ENCODE measurements around the gene NOTCH1. TPM values are rescaled to one million over a fixed set of nuclear protein-coding genes. Genes with fewer than 3 reads are reported as not detected.

The NOTCH1 gene
- total RNA-seq, 1 experiment from 2014 or later: 39.2 TPM

DNA sequence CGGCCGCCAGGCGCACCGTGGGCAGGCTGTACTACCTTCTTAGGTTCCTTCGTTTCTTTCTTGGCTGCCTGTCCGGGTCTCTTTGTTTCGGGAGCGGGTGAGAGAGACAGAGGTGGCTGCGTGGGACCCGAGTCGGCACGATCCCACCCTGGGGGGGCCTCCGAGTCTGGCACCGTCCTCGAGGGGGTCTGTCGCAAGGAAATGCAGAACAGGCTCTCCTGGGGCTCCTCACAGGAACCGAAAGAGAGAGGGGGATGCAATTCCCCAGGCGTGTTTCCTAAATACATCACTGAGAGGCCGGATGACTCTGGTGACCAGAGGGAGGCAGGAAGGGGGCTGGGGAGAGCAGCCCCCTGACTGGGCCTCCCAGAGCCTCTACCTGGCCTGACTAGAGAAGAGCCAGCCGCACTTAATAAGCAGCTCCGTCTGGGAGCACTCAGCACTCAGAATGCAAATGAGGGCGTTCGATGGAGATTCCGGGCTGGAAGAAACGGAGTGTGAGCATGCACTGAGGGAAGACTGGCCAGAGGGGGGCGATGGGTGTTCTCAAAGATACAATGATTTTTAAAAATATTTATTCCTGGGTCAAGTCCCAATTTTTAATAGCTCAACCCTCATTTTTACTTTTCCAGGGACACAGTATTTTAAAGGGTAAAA, 94.5 kb downstream of the NOTCH1 start:
- TF ChIP-seq EZH2 (IDR thresholded peaks at IDR 0.05; ENCODE audit: low read depth): no peak
- TF ChIP-seq, protein P1, sequence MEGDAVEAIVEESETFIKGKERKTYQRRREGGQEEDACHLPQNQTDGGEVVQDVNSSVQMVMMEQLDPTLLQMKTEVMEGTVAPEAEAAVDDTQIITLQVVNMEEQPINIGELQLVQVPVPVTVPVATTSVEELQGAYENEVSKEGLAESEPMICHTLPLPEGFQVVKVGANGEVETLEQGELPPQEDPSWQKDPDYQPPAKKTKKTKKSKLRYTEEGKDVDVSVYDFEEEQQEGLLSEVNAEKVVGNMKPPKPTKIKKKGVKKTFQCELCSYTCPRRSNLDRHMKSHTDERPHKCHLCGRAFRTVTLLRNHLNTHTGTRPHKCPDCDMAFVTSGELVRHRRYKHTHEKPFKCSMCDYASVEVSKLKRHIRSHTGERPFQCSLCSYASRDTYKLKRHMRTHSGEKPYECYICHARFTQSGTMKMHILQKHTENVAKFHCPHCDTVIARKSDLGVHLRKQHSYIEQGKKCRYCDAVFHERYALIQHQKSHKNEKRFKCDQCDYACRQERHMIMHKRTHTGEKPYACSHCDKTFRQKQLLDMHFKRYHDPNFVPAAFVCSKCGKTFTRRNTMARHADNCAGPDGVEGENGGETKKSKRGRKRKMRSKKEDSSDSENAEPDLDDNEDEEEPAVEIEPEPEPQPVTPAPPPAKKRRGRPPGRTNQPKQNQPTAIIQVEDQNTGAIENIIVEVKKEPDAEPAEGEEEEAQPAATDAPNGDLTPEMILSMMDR (conservative IDR thresholded peaks at IDR 0.05): no peak
- Histone ChIP-seq H2AFZ (no peak overlapping the region), H3K4me1 (replicated peaks; ENCODE audit: insufficient read depth) (no peaks in the 10 kb centered on the region), H3K36me3 (ENCODE audit: low read depth) (peaks cover 5% of the 10 kb centered on the region; the same call in 1 of the 2 replicates), H3K79me2 (ENCODE audit: low read depth) (no peaks in the 10 kb centered on the region), H3K4me2 (no peak overlapping the region), H3K27ac (no peak overlapping the region), H3K4me3 (no peak overlapping the region), H3K27me3 (ENCODE audit: insufficient read depth, low read depth) (no peaks in the 10 kb centered on the region), H3F3A (ENCODE audit: insufficient read depth, low read depth) (no peaks in the 10 kb centered on the region; the same call in 1 of the 2 replicates), H3K9me3 (ENCODE audit: insufficient read depth, low read depth) (no peaks in the 10 kb centered on the region), H4K20me1 (ENCODE audit: insufficient read depth) (peaks cover 13% of the 10 kb centered on the region; the same call in 1 of the 2 replicates), H3K9me2 (ENCODE audit: insufficient read depth) (no peaks in the 10 kb centered on the region)
- no TSS peak for BruUV-seq (replicated peaks)
- POLR2A ChIA-PET (ENCODE audit: unreplicated experiment): no interaction called here
- DNase-seq: no peak
- intact Hi-C loops (cut with micrococcal nuclease; ENCODE audit: unreplicated experiment): no loop called here
- CTCF ChIA-PET: interaction anchor here (0.6 kb wide), 1 partner anchor 17 kb away, joined by 6 read pairs; no protein-coding TSS in a partner anchor

DNA sequence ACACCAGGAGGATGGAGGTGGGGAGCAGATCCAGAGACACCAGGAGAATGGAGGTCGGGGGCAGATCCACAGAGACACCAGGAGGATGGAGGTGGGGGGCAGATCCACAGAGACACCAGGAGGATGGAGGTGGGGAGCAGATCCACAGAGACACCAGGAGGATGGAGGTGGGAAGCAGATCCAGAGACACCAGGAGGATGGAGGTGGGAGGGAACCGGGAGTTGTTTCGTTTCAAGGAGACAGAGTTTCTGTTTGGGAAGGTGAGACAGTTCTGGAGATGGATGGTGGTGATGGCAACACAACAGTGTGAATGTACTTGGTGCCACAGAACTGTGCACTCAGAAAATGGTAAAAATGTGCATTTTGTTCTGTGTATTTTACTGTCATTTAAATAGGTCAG, 97.2 kb downstream of the NOTCH1 start:
- Histone ChIP-seq H3K4me2 (no peak overlapping the region), H3F3A (ENCODE audit: insufficient read depth, low read depth) (no peaks in the 10 kb centered on the region; the same call in 1 of the 2 replicates), H3K9me3 (ENCODE audit: insufficient read depth, low read depth) (no peaks in the 10 kb centered on the region), H2AFZ (no peak overlapping the region), H3K27ac (no peak overlapping the region), H3K4me3 (no peak overlapping the region), H3K36me3 (ENCODE audit: low read depth) (peaks cover 5% of the 10 kb centered on the region; the same call in 1 of the 2 replicates), H3K4me1 (replicated peaks; ENCODE audit: insufficient read depth) (no peaks in the 10 kb centered on the region), H3K79me2 (ENCODE audit: low read depth) (no peaks in the 10 kb centered on the region), H3K9me2 (ENCODE audit: insufficient read depth) (no peaks in the 10 kb centered on the region), H3K27me3 (ENCODE audit: insufficient read depth, low read depth) (no peaks in the 10 kb centered on the region), H4K20me1 (ENCODE audit: insufficient read depth) (peaks cover 11% of the 10 kb centered on the region)
- intact Hi-C loops (cut with micrococcal nuclease; ENCODE audit: unreplicated experiment): no loop called here
- ChIA-PET POLR2A (ENCODE audit: unreplicated experiment) (no interaction called here), CTCF (no interaction called here)
- DNase-seq: no peak
- TF ChIP-seq, protein P1 (conservative IDR thresholded peaks at IDR 0.05): no peak
- TF ChIP-seq EZH2 (IDR thresholded peaks at IDR 0.05; ENCODE audit: low read depth): no peak
- BruUV-seq (replicated peaks): no TSS peak

DNA sequence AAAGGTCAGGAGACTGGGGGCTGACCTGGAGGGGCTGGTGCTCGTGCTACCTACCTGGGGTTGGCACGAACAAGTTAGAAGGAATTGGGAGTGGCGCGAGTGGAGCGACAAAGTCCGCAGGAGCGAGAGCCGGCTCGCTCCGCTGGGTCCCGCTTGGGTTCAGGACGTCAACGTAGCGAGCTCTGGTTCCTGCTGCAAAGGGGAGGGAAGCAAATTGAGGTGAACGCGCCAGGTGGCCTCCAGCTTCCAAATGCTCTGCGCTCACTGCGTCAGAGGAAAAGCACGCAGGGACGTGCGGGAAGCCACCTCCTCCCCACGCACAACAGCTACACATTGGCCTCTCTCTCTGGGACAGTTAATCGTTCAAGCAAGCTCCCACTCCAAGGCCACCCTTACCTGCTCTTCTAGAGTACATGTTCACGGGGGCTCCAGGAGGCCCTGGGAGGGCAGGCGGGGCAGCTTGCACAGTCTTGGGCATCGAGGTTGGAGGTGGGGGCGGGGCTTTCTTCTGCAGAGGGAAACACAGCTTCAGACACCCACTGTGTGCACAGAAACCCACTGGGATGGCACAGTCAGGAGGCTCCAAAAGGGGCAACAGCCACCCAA, 98.6 kb downstream of the NOTCH1 start:
- no peaks in the 10 kb centered on the region for H3K9me3 ChIP-seq (ENCODE audit: insufficient read depth, low read depth)
- intact Hi-C loops (cut with micrococcal nuclease; ENCODE audit: unreplicated experiment): no loop called here
- ChIA-PET POLR2A (ENCODE audit: unreplicated experiment) (no interaction called here), CTCF (no interaction called here)
- H3K4me1 ChIP-seq (replicated peaks; ENCODE audit: insufficient read depth): no peaks in the 10 kb centered on the region
- H2AFZ ChIP-seq: no peak overlapping the region
- H3K27me3 ChIP-seq (ENCODE audit: insufficient read depth, low read depth): no peaks in the 10 kb centered on the region
- H3F3A ChIP-seq (ENCODE audit: insufficient read depth, low read depth): peaks cover 7% of the 10 kb centered on the region; the same call in 1 of the 2 replicates
- H4K20me1 ChIP-seq (ENCODE audit: insufficient read depth): peaks cover 4% of the 10 kb centered on the region
- no TSS peak for BruUV-seq (replicated peaks)
- no peaks in the 10 kb centered on the region for H3K9me2 ChIP-seq (ENCODE audit: insufficient read depth)
- no peak overlapping the region for H3K4me3 ChIP-seq
- no peaks in the 10 kb centered on the region for H3K79me2 ChIP-seq (ENCODE audit: low read depth)
- peaks cover 5% of the 10 kb centered on the region; the same call in 1 of the 2 replicates for H3K36me3 ChIP-seq (ENCODE audit: low read depth)
- no peak for TF ChIP-seq EZH2 (IDR thresholded peaks at IDR 0.05; ENCODE audit: low read depth)
- TF ChIP-seq, protein P1 (conservative IDR thresholded peaks at IDR 0.05): no peak
- no peak overlapping the region for H3K27ac ChIP-seq
- H3K4me2 ChIP-seq: no peak overlapping the region
- no peak for DNase-seq
